HCT116 (cell line): ENCODE data around the gene MTURN. TPM values are rescaled to one million over a fixed set of nuclear protein-coding genes. Genes with fewer than 3 reads are reported as not detected.

Experiments
- ATAC-seq: fragments of 200-7000 bp; cut with Tn5 transposase; 2 replicates; pipeline ENCODE4 v1.9.1; 2020; ENCODE audit warnings: mild to moderate bottlenecking, moderate library complexity
- BruUV-seq: library from RNA; stranded (reverse); fragments of 400-500 nt; replicated peaks from 2 replicates; lab custom pipeline; 2021; lab: Mats Ljungman, UMichigan
- CTCF ChIA-PET: fragments of 300-600 bp; sonication (Branson Sonifier 250); formaldehyde crosslinking; loops from one replicate; lab custom pipeline; 2021; ENCODE audit warnings: antibody characterized with exemption; lab: Charles Lee
- POLR2A ChIA-PET: fragments of 300-600, 350-600 bp; sonication (Branson Sonifier 250); formaldehyde crosslinking; loops from one replicate; lab custom pipeline; 2021; ENCODE audit warnings: antibody characterized with exemption; lab: Charles Lee
- RAD21 ChIA-PET, 2 experiments: fragments of 300-600 bp; sonication (Branson Sonifier 250); formaldehyde crosslinking; loops; one replicate each; lab custom pipeline; 2023; ENCODE audit warnings: low total read pairs in 2 of 2; ENCODE audit not compliant: uncharacterized antibody in 2 of 2, unreplicated experiment in 2 of 2, low non-redundant PET in 1 of 2; lab: Charles Lee
- DNase-seq: peaks from one replicate; pipeline ENCODE4 v3.0.0-alpha.2; 2010; ENCODE audit warnings: low read depth, low spot score
- H2AFZ ChIP-seq: fragments of 200-600 bp; shearing (Covaris generic), sonication (generic); 2 replicates; pipeline ENCODE4 v1.6.1; 2017; ENCODE audit warnings: low read depth, mixed run types, mixed read lengths, antibody characterized with exemption, low read length; ENCODE audit not compliant: poor library complexity, severe bottlenecking
- H3K27ac ChIP-seq: 2 replicates; pipeline ENCODE4 v1.5.1; 2012; ENCODE audit warnings: low read depth, low read length
- H3K27me3 ChIP-seq: fragments of 200-600 bp; sonication (generic); 2 replicates; pipeline ENCODE4 v1.6.1; 2016; ENCODE audit warnings: mixed run types, low read length, mixed read lengths; ENCODE audit not compliant: insufficient read depth
- H3K36me3 ChIP-seq, 2 experiments: fragments of 200-500 bp in 1 of 2; fragments of 200-600 bp in 1 of 2; sonication (Bioruptor generic) in 1 of 2; sonication (generic) in 1 of 2; 2 replicates each; pipeline versions ENCODE4 v1.5.1 to v1.6.1; 2014 to 2016; ENCODE audit warnings: low read length in 2 of 2, inconsistent platforms in 1 of 2, mixed read lengths in 1 of 2, mixed run types in 1 of 2; ENCODE audit not compliant: insufficient read depth in 2 of 2, control insufficient read depth in 1 of 2
- H3K4me1 ChIP-seq, 2 experiments: fragments of 200-600 bp in 1 of 2; sonication (generic) in 1 of 2; 2 replicates each; pipeline versions ENCODE4 v1.5.1 to v1.6.1; 2012 to 2017; ENCODE audit warnings: low read length in 2 of 2, inconsistent platforms in 1 of 2, mild to moderate bottlenecking in 1 of 2, mixed read lengths in 1 of 2, mixed run types in 1 of 2, moderate library complexity in 1 of 2; ENCODE audit not compliant: insufficient read depth in 2 of 2, control insufficient read depth in 1 of 2
- H3K4me2 ChIP-seq: fragments of 200-600 bp; sonication (generic); 2 replicates; pipeline ENCODE4 v1.6.1; 2017; ENCODE audit warnings: mixed run types, low read length, mixed read lengths
- H3K4me3 ChIP-seq, 2 experiments: fragments of 200-600 bp in 1 of 2; sonication (generic) in 1 of 2; replicated peaks in 1 of 2; 2 replicates each; pipeline ENCODE4 v1.5.1; 2011 to 2016; ENCODE audit warnings: low read length in 2 of 2, control low read depth in 1 of 2, low read depth in 1 of 2, mild to moderate bottlenecking in 1 of 2, mixed read lengths in 1 of 2, mixed run types in 1 of 2
- H3K79me2 ChIP-seq: fragments of 200-600 bp; sonication (generic); 2 replicates; pipeline ENCODE4 v1.6.1; 2017; ENCODE audit warnings: mild to moderate bottlenecking, mixed run types, low read length, moderate library complexity, mixed read lengths; ENCODE audit not compliant: insufficient read depth
- H3K9ac ChIP-seq: fragments of 200-600 bp; sonication (generic); 2 replicates; pipeline ENCODE4 v1.6.1; 2016; ENCODE audit warnings: low read length, mixed read lengths
- H3K9me2 ChIP-seq: fragments of 200-600 bp; sonication (generic), shearing (Covaris generic); 2 replicates; pipeline ENCODE4 v1.6.1; 2017; ENCODE audit warnings: mixed run types, mild to moderate bottlenecking, moderate library complexity; ENCODE audit not compliant: insufficient read depth
- H3K9me3 ChIP-seq, 2 experiments: fragments of 200-500 bp in 1 of 2; fragments of 200-600 bp in 1 of 2; sonication (Bioruptor generic) in 1 of 2; sonication (generic) in 1 of 2; 2 replicates each; pipeline ENCODE4 v1.6.1; 2014 to 2017; ENCODE audit warnings: low read length in 2 of 2, mixed read lengths in 2 of 2, inconsistent platforms in 1 of 2, low read depth in 1 of 2, mild to moderate bottlenecking in 1 of 2, mixed run types in 1 of 2, moderate library complexity in 1 of 2; ENCODE audit not compliant: control insufficient read depth in 1 of 2, insufficient read depth in 1 of 2
- H4K20me1 ChIP-seq: fragments of 200-600 bp; sonication (generic), shearing (Covaris generic); 2 replicates; pipeline ENCODE4 v1.6.1; 2017; ENCODE audit warnings: mixed run types, mild to moderate bottlenecking, moderate library complexity; ENCODE audit not compliant: insufficient read depth
- CBX3 ChIP-seq: IDR thresholded peaks from 2 replicates; pipeline ENCODE4 v1.6.1; 2012; ENCODE audit warnings: low read depth
- CEBPB ChIP-seq: IDR thresholded peaks from 2 replicates; pipeline ENCODE4 v1.6.1; 2012; ENCODE audit warnings: low read depth
- ELF1 ChIP-seq: IDR thresholded peaks from 2 replicates; pipeline ENCODE4 v1.6.1; 2012; ENCODE audit warnings: low read depth, borderline replicate concordance
- EZH2phosphoT487 ChIP-seq: fragments of 200-600 bp; IDR thresholded peaks from 2 replicates; pipeline ENCODE4 v1.6.1; 2018; ENCODE audit warnings: antibody characterized with exemption, borderline replicate concordance
- JUND ChIP-seq: IDR thresholded peaks from 2 replicates; pipeline ENCODE4 v1.6.1; 2012
- POLR2A ChIP-seq: IDR thresholded peaks from 2 replicates; pipeline ENCODE4 v1.7.0; 2011; ENCODE audit warnings: borderline replicate concordance; ENCODE audit not compliant: insufficient read depth, insufficient read length; ENCODE audit errors: extremely low read depth
- RAD21 ChIP-seq: IDR thresholded peaks from 2 replicates; pipeline ENCODE4 v1.6.1; 2012; ENCODE audit warnings: low read depth, mild to moderate bottlenecking
- SP1 ChIP-seq: IDR thresholded peaks from 2 replicates; pipeline ENCODE4 v1.6.1; 2012; ENCODE audit warnings: low read depth
- SRF ChIP-seq: IDR thresholded peaks from 2 replicates; pipeline ENCODE4 v1.6.1; 2012; ENCODE audit warnings: low read depth
- TCF7L2 ChIP-seq: IDR thresholded peaks from 2 replicates; pipeline ENCODE4 v1.7.0; 2011; ENCODE audit warnings: borderline replicate concordance, inconsistent platforms; ENCODE audit not compliant: insufficient read depth, insufficient read length; ENCODE audit errors: extremely low read depth
- ZFX ChIP-seq: fragments of 450-650 bp; IDR thresholded peaks from 2 replicates; pipeline ENCODE4 v1.6.1; 2017
- ZNF274 ChIP-seq: fragments of 200-500 bp; sonication (Bioruptor generic); IDR thresholded peaks from 2 replicates; pipeline ENCODE4 v1.6.1; 2014; ENCODE audit warnings: mild to moderate bottlenecking, low read depth, low read length, inconsistent platforms
- intact Hi-C: fragments of 100-400 bp; cut with micrococcal nuclease; formaldehyde crosslinking; loops from 2 replicates; pipeline ENCODE4 v1.10.0; 2022
- total RNA-seq: library from RNA; stranded (reverse); gene quantifications from one replicate; pipeline ENCODE4 v1.2.1, GENCODE V29; 2021; ENCODE audit not compliant: unreplicated experiment
- TF ChIP-seq, protein P1 (sequence below): IDR thresholded peaks from 2 replicates; pipeline ENCODE4 v1.6.1; 2012
- TF ChIP-seq, protein P2 (sequence below), 3 experiments: fragments of 200-600 bp in 1 of 3; sonication (generic) in 1 of 3; IDR thresholded peaks in 2 of 3; conservative IDR thresholded peaks in 1 of 3; 2 replicates each; pipeline ENCODE4 v1.5.1; 2012 to 2017; ENCODE audit warnings: low read depth in 2 of 3, low read length in 2 of 3, antibody characterized with exemption in 1 of 3, borderline replicate concordance in 1 of 3, control low read depth in 1 of 3, mild to moderate bottlenecking in 1 of 3, mixed read lengths in 1 of 3, mixed run types in 1 of 3, moderate library complexity in 1 of 3; ENCODE audit not compliant: insufficient read depth in 1 of 3
- TF ChIP-seq, protein P3 (sequence below): IDR thresholded peaks from 2 replicates; pipeline ENCODE4 v1.6.1; 2012; ENCODE audit warnings: low read depth
- TF ChIP-seq, protein P4 (sequence below): IDR thresholded peaks from 2 replicates; pipeline ENCODE4 v1.6.1; 2011; ENCODE audit warnings: mild to moderate bottlenecking, low read length, moderate library complexity; ENCODE audit not compliant: insufficient replicate concordance; ENCODE audit errors: extremely low read depth
- TF ChIP-seq, protein P5 (sequence below): IDR thresholded peaks from 2 replicates; pipeline ENCODE4 v1.6.1; 2012

MTURN gene
- total RNA-seq, 1 experiment from 2014 or later: 7.5 TPM

DNA sequence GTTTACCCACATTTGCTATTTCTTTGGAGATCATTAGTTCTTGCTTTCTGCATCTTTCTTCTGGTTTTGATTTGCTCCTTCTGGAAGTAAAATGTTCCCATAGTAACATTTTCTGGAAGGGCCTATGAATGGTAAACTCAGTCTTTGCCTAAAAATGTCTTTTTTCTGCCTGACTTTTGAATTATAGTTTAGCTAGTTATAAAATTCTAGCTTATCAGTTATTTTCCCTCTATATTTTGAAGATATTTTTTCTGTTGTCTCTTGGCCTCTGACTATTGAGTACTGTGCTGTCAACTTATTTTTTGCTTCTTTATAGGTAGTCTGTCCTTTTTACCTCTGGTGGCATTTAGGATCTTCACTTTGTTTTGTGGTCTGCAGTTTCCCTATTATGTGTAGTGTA is 21.6 kb upstream of the MTURN start:
- TF ChIP-seq, protein P1, sequence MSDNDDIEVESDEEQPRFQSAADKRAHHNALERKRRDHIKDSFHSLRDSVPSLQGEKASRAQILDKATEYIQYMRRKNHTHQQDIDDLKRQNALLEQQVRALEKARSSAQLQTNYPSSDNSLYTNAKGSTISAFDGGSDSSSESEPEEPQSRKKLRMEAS: no peak
- TF ChIP-seq ZNF274 (no peak), SP1 (no peak), SRF (no peak), TCF7L2 (no peak), CBX3 (no peak), CEBPB (no peak), EZH2phosphoT487 (no peak), ZFX (no peak), ELF1 (no peak), POLR2A (no peak), RAD21 (no peak), JUND (no peak)
- TF ChIP-seq, protein P2, sequence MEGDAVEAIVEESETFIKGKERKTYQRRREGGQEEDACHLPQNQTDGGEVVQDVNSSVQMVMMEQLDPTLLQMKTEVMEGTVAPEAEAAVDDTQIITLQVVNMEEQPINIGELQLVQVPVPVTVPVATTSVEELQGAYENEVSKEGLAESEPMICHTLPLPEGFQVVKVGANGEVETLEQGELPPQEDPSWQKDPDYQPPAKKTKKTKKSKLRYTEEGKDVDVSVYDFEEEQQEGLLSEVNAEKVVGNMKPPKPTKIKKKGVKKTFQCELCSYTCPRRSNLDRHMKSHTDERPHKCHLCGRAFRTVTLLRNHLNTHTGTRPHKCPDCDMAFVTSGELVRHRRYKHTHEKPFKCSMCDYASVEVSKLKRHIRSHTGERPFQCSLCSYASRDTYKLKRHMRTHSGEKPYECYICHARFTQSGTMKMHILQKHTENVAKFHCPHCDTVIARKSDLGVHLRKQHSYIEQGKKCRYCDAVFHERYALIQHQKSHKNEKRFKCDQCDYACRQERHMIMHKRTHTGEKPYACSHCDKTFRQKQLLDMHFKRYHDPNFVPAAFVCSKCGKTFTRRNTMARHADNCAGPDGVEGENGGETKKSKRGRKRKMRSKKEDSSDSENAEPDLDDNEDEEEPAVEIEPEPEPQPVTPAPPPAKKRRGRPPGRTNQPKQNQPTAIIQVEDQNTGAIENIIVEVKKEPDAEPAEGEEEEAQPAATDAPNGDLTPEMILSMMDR (IDR thresholded peaks at IDR 0.05 in 2 of 3, conservative IDR thresholded peaks at IDR 0.05 in 1 of 3; ENCODE audit: borderline replicate concordance in 1 of 3, insufficient read depth in 1 of 3, low read depth in 2 of 3, low read length in 2 of 3): no peak
- TF ChIP-seq, protein P3, sequence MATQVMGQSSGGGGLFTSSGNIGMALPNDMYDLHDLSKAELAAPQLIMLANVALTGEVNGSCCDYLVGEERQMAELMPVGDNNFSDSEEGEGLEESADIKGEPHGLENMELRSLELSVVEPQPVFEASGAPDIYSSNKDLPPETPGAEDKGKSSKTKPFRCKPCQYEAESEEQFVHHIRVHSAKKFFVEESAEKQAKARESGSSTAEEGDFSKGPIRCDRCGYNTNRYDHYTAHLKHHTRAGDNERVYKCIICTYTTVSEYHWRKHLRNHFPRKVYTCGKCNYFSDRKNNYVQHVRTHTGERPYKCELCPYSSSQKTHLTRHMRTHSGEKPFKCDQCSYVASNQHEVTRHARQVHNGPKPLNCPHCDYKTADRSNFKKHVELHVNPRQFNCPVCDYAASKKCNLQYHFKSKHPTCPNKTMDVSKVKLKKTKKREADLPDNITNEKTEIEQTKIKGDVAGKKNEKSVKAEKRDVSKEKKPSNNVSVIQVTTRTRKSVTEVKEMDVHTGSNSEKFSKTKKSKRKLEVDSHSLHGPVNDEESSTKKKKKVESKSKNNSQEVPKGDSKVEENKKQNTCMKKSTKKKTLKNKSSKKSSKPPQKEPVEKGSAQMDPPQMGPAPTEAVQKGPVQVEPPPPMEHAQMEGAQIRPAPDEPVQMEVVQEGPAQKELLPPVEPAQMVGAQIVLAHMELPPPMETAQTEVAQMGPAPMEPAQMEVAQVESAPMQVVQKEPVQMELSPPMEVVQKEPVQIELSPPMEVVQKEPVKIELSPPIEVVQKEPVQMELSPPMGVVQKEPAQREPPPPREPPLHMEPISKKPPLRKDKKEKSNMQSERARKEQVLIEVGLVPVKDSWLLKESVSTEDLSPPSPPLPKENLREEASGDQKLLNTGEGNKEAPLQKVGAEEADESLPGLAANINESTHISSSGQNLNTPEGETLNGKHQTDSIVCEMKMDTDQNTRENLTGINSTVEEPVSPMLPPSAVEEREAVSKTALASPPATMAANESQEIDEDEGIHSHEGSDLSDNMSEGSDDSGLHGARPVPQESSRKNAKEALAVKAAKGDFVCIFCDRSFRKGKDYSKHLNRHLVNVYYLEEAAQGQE: no peak
- TF ChIP-seq, protein P4, sequence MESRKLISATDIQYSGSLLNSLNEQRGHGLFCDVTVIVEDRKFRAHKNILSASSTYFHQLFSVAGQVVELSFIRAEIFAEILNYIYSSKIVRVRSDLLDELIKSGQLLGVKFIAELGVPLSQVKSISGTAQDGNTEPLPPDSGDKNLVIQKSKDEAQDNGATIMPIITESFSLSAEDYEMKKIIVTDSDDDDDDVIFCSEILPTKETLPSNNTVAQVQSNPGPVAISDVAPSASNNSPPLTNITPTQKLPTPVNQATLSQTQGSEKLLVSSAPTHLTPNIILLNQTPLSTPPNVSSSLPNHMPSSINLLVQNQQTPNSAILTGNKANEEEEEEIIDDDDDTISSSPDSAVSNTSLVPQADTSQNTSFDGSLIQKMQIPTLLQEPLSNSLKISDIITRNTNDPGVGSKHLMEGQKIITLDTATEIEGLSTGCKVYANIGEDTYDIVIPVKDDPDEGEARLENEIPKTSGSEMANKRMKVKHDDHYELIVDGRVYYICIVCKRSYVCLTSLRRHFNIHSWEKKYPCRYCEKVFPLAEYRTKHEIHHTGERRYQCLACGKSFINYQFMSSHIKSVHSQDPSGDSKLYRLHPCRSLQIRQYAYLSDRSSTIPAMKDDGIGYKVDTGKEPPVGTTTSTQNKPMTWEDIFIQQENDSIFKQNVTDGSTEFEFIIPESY: no peak
- TF ChIP-seq, protein P5, sequence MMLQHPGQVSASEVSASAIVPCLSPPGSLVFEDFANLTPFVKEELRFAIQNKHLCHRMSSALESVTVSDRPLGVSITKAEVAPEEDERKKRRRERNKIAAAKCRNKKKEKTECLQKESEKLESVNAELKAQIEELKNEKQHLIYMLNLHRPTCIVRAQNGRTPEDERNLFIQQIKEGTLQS: no peak
- no peak overlapping the region for H3K4me3 ChIP-seq
- ATAC-seq (no peak), DNase-seq (no peak)
- H3K27me3 ChIP-seq: no peaks in the 10 kb centered on the region
- H2AFZ ChIP-seq: no peak overlapping the region
- ChIA-PET CTCF (no interaction called here), POLR2A (no interaction called here), RAD21 (no interaction called here)
- H3K9me2 ChIP-seq: no peaks in the 10 kb centered on the region
- H3K4me2 ChIP-seq: no peak overlapping the region
- H4K20me1 ChIP-seq: no peaks in the 10 kb centered on the region
- intact Hi-C loops: no loop called here
- H3K9me3 ChIP-seq: peaks cover 11 to 20% of the 10 kb centered on the region in 2 experiments; a peak in 2 of 4 replicates
- BruUV-seq: no TSS peak
- no peak overlapping the region for H3K9ac ChIP-seq
- H3K79me2 ChIP-seq: no peaks in the 10 kb centered on the region
- H3K36me3 ChIP-seq: no peaks in the 10 kb centered on the region
- no peaks in the 10 kb centered on the region for H3K4me1 ChIP-seq
- H3K27ac ChIP-seq: no peak overlapping the region
